ENCODE results near the gene MCAM. TPM values are rescaled to one million over a fixed set of nuclear protein-coding genes. Genes with fewer than 3 reads are reported as not detected.

The MCAM gene
- total RNA-seq, 1 experiment from 2014 or later, result 26.4 TPM

DNA sequence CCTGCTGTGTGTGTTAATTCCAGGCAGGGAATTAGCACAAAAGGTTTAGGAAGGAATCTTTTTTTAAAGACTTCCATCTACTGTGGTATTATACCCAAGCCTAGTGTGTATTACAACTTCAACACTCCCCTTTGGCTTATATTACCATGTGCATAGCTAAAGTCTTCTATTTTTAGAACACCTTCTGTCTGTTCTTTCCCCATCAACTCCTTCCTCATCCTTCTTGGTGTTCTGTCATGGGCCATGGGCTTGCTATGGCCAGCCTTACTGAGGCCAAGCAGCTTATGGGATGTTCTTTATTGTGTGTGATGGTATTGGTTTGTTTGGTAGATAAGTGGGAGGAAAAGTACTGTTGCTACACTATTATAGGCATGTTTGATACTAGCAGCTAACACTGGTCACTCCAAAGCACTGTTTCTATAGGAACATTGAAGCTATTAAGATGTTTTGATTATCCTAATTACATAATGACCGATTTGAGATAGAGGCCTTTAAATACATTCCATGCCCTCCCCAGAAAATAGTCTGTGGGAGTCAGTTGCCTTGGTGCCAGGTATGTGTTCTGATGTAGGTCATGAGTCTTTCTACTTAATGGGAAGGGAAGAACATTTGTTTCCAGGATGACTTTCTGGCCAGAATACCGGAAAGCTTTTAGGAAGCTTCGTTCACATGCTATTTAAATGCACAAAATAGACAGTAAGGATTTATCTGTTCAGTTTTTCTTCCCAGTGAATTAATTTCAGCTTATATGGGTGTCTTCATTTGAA lies 16.5 kb downstream of the MCAM start (continued):
- TF ChIP-seq, protein P1, sequence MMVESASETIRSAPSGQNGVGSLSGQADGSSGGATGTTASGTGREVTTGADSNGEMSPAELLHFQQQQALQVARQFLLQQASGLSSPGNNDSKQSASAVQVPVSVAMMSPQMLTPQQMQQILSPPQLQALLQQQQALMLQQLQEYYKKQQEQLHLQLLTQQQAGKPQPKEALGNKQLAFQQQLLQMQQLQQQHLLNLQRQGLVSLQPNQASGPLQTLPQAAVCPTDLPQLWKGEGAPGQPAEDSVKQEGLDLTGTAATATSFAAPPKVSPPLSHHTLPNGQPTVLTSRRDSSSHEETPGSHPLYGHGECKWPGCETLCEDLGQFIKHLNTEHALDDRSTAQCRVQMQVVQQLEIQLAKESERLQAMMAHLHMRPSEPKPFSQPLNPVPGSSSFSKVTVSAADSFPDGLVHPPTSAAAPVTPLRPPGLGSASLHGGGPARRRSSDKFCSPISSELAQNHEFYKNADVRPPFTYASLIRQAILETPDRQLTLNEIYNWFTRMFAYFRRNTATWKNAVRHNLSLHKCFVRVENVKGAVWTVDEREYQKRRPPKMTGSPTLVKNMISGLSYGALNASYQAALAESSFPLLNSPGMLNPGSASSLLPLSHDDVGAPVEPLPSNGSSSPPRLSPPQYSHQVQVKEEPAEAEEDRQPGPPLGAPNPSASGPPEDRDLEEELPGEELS (CRISPR knock-in tag; IDR thresholded peaks at IDR 0.05), result no peak
- TF ChIP-seq, protein P2, sequence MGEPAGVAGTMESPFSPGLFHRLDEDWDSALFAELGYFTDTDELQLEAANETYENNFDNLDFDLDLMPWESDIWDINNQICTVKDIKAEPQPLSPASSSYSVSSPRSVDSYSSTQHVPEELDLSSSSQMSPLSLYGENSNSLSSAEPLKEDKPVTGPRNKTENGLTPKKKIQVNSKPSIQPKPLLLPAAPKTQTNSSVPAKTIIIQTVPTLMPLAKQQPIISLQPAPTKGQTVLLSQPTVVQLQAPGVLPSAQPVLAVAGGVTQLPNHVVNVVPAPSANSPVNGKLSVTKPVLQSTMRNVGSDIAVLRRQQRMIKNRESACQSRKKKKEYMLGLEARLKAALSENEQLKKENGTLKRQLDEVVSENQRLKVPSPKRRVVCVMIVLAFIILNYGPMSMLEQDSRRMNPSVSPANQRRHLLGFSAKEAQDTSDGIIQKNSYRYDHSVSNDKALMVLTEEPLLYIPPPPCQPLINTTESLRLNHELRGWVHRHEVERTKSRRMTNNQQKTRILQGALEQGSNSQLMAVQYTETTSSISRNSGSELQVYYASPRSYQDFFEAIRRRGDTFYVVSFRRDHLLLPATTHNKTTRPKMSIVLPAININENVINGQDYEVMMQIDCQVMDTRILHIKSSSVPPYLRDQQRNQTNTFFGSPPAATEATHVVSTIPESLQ (CRISPR knock-in tag; IDR thresholded peaks at IDR 0.05), result no peak
- TF ChIP-seq, protein P3, sequence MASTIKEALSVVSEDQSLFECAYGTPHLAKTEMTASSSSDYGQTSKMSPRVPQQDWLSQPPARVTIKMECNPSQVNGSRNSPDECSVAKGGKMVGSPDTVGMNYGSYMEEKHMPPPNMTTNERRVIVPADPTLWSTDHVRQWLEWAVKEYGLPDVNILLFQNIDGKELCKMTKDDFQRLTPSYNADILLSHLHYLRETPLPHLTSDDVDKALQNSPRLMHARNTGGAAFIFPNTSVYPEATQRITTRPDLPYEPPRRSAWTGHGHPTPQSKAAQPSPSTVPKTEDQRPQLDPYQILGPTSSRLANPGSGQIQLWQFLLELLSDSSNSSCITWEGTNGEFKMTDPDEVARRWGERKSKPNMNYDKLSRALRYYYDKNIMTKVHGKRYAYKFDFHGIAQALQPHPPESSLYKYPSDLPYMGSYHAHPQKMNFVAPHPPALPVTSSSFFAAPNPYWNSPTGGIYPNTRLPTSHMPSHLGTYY (CRISPR knock-in tag; IDR thresholded peaks at IDR 0.05), result no peak

DNA sequence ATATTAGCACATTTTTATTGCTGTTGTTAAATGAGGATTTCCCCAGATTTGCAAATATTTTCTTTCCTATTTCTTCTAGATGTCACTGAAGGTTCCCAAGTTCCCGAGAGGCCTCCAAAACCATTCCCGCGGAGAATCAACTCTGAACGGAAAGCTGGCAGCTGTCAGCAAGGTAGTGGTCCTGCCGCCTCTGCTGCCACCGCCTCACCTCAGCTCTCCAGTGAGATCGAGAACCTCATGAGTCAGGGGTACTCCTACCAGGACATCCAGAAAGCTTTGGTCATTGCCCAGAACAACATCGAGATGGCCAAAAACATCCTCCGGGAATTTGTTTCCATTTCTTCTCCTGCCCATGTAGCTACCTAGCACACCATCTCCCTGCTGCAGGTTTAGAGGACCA lies 17.5 kb downstream of the MCAM start:
- TF ChIP-seq, protein P4, sequence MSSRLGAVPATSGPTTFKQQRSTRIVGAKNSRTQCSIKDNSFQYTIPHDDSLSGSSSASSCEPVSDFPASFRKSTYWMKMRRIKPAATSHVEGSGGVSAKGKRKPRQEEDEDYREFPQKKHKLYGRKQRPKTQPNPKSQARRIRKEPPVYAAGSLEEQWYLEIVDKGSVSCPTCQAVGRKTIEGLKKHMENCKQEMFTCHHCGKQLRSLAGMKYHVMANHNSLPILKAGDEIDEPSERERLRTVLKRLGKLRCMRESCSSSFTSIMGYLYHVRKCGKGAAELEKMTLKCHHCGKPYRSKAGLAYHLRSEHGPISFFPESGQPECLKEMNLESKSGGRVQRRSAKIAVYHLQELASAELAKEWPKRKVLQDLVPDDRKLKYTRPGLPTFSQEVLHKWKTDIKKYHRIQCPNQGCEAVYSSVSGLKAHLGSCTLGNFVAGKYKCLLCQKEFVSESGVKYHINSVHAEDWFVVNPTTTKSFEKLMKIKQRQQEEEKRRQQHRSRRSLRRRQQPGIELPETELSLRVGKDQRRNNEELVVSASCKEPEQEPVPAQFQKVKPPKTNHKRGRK (CRISPR knock-in tag; IDR thresholded peaks at IDR 0.05; ENCODE audit: borderline replicate concordance), result no peak
- TF ChIP-seq TP53 (CRISPR knock-in tag; IDR thresholded peaks at IDR 0.05) (no peak), FOXK1 (CRISPR knock-in tag; IDR thresholded peaks at IDR 0.05) (no peak), SOX15 (CRISPR knock-in tag; IDR thresholded peaks at IDR 0.05) (no peak), ZNF671 (CRISPR knock-in tag; IDR thresholded peaks at IDR 0.05) (no peak), ETV6 (CRISPR knock-in tag; IDR thresholded peaks at IDR 0.05) (no peak), GTF2I (CRISPR knock-in tag; conservative IDR thresholded peaks at IDR 0.05) (no peak), PRRX2 (CRISPR knock-in tag; IDR thresholded peaks at IDR 0.05) (no peak), ZNF263 (CRISPR knock-in tag; IDR thresholded peaks at IDR 0.05; ENCODE audit: low read depth) (no peak), ATF1 (CRISPR knock-in tag; IDR thresholded peaks at IDR 0.05) (no peak)
- TF ChIP-seq, protein P5, sequence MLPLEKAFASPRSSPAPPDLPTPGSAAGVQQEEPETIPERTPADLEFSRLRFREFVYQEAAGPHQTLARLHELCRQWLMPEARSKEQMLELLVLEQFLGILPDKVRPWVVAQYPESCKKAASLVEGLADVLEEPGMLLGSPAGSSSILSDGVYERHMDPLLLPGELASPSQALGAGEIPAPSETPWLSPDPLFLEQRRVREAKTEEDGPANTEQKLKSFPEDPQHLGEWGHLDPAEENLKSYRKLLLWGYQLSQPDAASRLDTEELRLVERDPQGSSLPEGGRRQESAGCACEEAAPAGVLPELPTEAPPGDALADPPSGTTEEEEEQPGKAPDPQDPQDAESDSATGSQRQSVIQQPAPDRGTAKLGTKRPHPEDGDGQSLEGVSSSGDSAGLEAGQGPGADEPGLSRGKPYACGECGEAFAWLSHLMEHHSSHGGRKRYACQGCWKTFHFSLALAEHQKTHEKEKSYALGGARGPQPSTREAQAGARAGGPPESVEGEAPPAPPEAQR (CRISPR knock-in tag; IDR thresholded peaks at IDR 0.05), result no peak
- TF ChIP-seq, protein P6, sequence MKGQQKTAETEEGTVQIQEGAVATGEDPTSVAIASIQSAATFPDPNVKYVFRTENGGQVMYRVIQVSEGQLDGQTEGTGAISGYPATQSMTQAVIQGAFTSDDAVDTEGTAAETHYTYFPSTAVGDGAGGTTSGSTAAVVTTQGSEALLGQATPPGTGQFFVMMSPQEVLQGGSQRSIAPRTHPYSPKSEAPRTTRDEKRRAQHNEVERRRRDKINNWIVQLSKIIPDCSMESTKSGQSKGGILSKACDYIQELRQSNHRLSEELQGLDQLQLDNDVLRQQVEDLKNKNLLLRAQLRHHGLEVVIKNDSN (CRISPR knock-in tag; IDR thresholded peaks at IDR 0.05), result no peak
- TF ChIP-seq, protein P7, sequence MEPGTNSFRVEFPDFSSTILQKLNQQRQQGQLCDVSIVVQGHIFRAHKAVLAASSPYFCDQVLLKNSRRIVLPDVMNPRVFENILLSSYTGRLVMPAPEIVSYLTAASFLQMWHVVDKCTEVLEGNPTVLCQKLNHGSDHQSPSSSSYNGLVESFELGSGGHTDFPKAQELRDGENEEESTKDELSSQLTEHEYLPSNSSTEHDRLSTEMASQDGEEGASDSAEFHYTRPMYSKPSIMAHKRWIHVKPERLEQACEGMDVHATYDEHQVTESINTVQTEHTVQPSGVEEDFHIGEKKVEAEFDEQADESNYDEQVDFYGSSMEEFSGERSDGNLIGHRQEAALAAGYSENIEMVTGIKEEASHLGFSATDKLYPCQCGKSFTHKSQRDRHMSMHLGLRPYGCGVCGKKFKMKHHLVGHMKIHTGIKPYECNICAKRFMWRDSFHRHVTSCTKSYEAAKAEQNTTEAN (CRISPR knock-in tag; IDR thresholded peaks at IDR 0.05), result no peak
- TF ChIP-seq, protein P8, sequence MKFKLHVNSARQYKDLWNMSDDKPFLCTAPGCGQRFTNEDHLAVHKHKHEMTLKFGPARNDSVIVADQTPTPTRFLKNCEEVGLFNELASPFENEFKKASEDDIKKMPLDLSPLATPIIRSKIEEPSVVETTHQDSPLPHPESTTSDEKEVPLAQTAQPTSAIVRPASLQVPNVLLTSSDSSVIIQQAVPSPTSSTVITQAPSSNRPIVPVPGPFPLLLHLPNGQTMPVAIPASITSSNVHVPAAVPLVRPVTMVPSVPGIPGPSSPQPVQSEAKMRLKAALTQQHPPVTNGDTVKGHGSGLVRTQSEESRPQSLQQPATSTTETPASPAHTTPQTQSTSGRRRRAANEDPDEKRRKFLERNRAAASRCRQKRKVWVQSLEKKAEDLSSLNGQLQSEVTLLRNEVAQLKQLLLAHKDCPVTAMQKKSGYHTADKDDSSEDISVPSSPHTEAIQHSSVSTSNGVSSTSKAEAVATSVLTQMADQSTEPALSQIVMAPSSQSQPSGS (CRISPR knock-in tag; IDR thresholded peaks at IDR 0.05; ENCODE audit: borderline replicate concordance, low read depth), result no peak
- Mint-ChIP-seq H3K36me3 (peaks cover 67% of the 10 kb centered on the region), H3K4me1 (no peaks in the 10 kb centered on the region), H3K9me3 (no peaks in the 10 kb centered on the region), H3K4me3 (no peak overlapping the region), H3K27me3 (ENCODE audit: low read depth) (no peaks in the 10 kb centered on the region), H3K27ac (no peak overlapping the region)
- DNase-seq (ENCODE audit: low spot score) (no peak), ATAC-seq (no peak)
- POLR2A ChIA-PET, result no interaction called here
- CTCF ChIA-PET, result interaction anchor here (0.9 to 2.1 kb wide), 2 partner anchors 15 to 41 kb away, joined by 3 to 5 read pairs; no protein-coding TSS in a partner anchor

All from WTC11 (cell line).